Activated CD4-positive, CD25-positive, alpha-beta regulatory T cell (primary cell): Measurements from ENCODE around the gene SV2B.
"Not testable (repeated sequence)": the region's sequence is repeated elsewhere in the genome, so short reads cannot be mapped to it uniquely, and the experiment has no call there.

Experiments used
- DNase-seq, 4 experiments: peaks; one replicate each; lab custom pipeline; 2025; lab: John Stamatoyannopoulos, UW

SV2B gene

GRCh38 chr15:91316126-91316525, 216.1 kb downstream of the SV2B start:
- DNase-seq, result no peak

DNA sequence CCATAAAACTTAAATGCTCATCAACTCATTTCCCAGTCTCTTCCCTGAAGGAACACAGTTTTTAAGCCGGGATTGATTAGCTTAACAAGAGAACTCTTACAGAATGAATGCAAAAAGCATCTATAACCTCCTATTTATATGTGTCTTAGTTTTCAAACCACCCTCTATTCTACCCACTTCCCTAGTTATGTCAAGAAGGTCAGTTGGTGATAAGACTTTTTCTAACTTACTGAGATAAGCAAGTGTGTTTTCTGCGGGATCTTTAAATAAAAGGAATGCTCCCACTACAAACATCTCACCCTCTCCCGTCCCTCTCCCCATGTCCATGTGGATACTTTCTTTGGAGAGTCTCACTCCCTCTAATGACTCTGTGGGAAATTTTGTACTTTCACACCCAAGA, 218.5 kb downstream of the SV2B start:
- DNase-seq, result no peak

DNA sequence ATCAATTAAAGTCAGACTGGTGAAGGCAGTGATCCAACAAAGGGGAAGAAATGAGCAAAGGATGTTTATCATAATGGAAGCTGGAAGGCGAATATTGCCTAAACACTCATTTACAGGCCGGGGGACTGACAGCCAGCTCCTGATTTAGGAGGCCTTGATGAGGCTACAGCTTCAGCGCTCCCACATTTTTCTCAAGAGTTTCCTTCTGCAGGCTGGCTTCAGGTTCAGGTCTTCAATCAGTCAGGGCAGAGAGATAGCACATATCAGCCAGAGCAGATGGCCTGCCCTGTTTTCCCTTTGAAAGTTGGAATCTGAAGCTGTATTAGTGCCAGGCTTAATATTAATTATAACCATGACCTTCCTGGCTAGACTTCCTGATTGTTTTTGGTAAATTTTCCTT, 218.9 kb downstream of the SV2B start:
- no peak for DNase-seq

GRCh38 chr15:91319371-91320059, 219.5 kb downstream of the SV2B start:
- no peak for DNase-seq

DNA sequence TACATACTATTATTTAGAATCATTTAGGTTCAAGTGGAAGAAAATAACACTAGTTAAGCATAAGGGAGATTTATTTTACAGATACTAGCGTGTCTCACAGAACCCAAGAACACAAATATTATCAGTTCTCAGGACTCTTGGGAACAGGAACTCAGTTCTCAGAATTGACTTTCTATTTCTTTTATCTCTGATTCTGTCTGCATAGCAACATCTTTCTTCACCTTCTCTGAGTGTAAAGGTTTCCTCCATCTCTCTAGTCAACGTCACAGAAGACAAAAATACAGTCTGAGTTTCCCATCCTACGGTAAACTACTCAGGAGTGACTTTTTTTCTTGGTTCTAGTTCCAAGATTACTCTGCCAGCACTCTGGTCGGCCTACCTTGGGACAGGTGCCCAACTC, 220.0 kb downstream of the SV2B start:
- no peak for DNase-seq

GRCh38 chr15:91329914-91330313, 229.9 kb downstream of the SV2B start:
- no peak for DNase-seq

DNA sequence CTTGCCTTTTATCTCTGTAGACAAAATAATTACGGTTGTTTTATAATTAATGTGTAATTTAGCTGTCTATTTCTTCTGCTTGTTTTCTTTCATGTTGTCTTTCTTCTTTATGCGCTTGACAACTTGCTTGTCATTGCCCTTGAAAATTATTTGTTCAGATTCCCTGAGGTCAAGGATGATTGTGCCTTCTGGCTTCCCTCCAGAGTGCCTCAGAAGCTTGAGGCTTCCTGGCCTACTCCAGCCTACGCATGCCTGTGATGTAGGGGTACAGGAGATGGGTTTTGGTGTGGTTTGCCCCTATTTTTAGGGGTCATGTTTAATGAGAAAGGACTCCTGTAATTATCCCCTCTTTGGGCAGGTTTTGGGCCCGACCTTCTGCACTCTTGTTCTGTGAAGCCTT, 231.5 kb downstream of the SV2B start:
- DNase-seq, result no peak

DNA sequence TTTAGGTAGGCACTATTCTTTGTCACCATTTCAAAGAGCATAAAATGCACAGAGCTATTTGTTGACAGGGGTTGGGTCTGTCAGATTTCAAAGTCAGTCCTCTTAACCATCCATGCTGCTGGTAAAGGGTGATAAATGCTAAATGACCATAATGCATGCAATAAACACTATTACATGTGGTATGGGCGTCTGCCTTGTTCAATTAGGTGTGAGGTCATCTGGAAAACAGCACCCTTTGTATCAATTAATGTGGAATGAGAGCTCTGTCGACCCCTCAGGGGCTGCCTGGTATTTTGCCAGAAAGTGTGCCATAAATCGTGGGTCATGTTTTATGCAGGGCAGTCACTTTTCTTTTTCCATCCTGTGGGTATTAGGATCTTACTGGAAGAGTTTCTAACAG, 235.6 kb downstream of the SV2B start:
- DNase-seq, result no peak

DNA sequence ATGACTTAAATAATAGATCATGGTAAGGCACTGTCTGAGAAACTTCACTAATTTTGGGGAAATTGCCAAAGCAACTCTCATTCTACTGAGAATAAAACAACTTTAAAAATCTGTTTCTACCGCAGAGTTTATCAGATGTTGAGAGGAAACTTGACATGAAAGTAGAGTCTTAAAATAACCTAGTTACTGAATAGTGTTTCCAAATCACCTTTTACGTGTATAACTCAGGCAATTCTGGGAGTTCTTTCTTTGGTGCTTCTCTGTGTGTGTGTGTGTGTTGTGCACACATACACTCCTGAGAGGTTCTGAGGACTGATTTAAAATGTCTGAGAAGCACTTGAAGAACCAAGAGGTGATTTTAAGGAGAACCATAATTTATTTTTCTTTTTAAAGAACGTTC, 236.6 kb downstream of the SV2B start:
- no peak for DNase-seq

GRCh38 chr15:91338766-91339165, 238.7 kb downstream of the SV2B start:
- DNase-seq, result no peak

GRCh38 chr15:91342097-91342496, 242.0 kb downstream of the SV2B start:
- DNase-seq, result no peak

DNA sequence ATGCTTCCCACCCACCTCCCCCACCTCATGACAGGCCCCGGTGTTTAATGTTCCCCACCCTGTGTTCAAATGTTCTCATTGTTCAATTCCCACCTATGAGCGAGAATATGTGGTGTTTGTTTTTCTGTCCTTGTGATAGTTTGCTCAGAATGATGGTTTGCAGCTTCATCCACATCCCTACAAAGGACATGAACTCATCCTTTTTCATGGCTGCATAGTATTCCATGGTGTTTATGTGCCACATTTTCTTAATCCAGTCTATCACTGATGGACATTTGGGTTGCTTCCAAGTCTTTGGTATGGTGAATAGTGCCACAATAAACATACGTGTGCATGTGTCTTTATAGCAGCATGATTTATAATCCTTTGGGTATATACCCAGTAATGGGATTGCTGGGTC, 244.9 kb downstream of the SV2B start:
- not testable (repeated sequence) for DNase-seq

DNA sequence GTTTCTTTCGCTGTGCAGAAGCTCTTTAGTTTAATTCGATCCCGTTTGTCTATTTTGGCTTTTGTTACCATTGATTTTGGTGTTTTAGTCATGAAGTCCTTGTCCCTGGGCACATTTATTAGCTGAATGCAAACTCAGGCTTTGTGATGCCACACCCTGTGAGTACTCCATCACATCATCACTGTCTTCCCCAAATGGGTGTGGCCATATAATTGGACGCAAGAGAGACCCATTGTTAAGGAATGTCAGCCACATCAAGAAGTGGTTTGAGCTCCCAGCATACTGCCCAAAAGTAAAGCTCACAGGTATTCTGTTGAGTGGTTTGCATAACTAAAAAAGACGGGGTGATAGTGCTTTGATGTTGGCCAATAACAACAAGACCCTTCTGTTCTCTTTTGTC, 245.7 kb downstream of the SV2B start:
- no peak for DNase-seq

DNA sequence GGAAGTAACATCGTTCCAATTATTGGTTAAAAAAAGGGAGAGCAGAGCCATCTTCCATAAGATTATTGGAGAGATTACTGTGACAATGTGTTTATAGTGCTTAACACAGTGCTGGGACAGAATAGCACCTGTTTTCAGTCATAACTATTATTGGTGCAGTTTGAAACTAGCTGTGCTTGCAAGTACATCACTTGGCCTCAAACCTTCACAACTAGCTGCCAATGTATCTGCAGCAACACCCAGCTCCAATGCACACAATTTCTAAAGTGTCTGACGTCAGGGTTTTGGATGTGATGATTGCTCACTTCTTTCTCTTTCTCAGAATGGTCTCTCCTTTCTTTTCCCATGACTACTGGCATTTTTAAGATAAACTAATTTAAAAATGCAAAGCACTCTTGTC, 246.2 kb downstream of the SV2B start:
- no peak for DNase-seq

DNA sequence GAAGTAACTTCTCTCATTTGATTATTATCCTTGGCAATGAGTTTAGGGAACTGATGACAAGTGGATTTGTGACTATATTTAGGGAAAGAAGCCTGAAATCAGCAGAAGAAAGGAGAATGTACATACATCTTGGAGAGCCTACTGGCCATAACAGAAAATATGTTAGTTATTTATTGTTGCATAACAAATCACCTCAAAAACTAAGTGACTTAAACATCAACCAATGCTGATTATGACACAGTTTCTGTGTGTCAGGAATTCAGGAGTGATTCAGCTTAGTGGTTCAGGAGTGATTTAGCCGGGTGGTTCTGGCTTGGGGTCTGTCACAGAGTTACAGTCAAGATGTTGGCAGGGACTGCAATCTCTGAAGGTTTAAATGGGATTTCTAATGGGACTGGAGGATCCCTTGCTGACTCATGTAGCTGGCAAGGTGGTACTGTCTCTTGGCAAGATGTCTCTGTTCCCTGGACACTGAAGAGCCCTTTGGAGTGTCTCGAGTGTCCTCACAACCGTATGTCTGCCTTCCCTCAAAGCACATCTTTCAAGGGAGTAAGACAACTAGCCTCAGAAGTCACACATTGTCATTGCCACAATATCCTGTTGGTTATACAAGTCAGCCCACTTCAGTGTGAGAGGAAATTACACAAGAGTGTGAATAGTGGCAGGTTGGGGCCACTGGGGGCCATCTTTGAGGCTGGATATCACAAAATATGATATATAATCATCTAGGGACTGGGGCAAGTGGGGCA, 248.9 kb downstream of the SV2B start:
- no peak for DNase-seq
